GM10248 (cell line): ENCODE measurements around the gene TMEFF2.
"Not testable (repeated sequence)": the region's sequence is repeated elsewhere in the genome, so short reads cannot be mapped to it uniquely, and the experiment has no call there.

Experiments
- CTCF ChIA-PET: fragments of 300-600 bp; sonication (Branson Sonifier 250); formaldehyde crosslinking; extraction: SDS; loops from one replicate; lab custom pipeline; 2021; ENCODE audit warnings: antibody characterized with exemption; lab: Yijun Ruan, JAX
- POLR2A ChIA-PET: fragments of 350-650 bp; sonication (Branson Sonifier 250); formaldehyde crosslinking; extraction: SDS; loops from one replicate; lab custom pipeline; 2020; ENCODE audit warnings: antibody characterized with exemption; lab: Yijun Ruan, JAX
- DNase-seq: peaks from one replicate; pipeline ENCODE4 v3.0.0; 2012; ENCODE audit errors: extremely low spot score
- CTCF ChIP-seq: IDR thresholded peaks from 2 replicates; pipeline ENCODE4 v1.5.1; 2012; ENCODE audit warnings: mild to moderate bottlenecking, low read depth; ENCODE audit errors: extremely low read depth, missing control alignments, control extremely low read depth

The TMEFF2 gene

GRCh38 chr2:192119536-192119935, 75.2 kb downstream of the TMEFF2 start:
- no peak for TF ChIP-seq CTCF
- POLR2A ChIA-PET, result no interaction called here
- DNase-seq, result no peak
- CTCF ChIA-PET, result no interaction called here

GRCh38 chr2:192117705-192118104, 77.0 kb downstream of the TMEFF2 start:
- DNase-seq, result no peak
- no peak for TF ChIP-seq CTCF
- ChIA-PET CTCF (interaction anchor here (0.6 to 1.5 kb wide), 3 partner anchors 9 to 306 kb away, joined by 3 to 5 read pairs (median 4); no protein-coding TSS in a partner anchor), POLR2A (no interaction called here)

GRCh38 chr2:192111536-192111935, 83.2 kb downstream of the TMEFF2 start:
- DNase-seq, POLR2A ChIA-PET: not testable (repeated sequence)
- CTCF ChIA-PET, result interaction anchor here (0.8 kb wide), 1 partner anchor 16 kb away, joined by 3 read pairs; no protein-coding TSS in a partner anchor

DNA sequence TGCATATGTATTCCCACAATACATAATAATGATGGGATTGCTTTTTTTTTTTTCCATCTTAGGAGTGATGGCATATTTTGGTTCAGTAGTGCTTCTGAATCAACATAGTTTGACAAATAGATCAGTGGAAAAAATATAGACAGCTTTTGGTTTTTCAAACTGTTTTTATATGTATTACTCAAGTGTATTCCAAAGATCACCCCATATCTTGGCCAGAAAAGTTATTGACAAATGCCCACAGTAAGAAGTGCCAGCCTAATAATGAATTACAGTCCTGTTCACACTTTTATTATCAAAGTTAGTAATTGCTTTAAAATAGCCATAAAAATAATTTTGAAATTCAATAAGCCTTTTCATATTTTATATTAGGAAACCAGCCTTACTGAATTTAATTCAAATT, 95.0 kb downstream of the TMEFF2 start:
- CTCF ChIA-PET, result no interaction called here
- POLR2A ChIA-PET, result no interaction called here
- no peak for TF ChIP-seq CTCF
- DNase-seq, result no peak

DNA sequence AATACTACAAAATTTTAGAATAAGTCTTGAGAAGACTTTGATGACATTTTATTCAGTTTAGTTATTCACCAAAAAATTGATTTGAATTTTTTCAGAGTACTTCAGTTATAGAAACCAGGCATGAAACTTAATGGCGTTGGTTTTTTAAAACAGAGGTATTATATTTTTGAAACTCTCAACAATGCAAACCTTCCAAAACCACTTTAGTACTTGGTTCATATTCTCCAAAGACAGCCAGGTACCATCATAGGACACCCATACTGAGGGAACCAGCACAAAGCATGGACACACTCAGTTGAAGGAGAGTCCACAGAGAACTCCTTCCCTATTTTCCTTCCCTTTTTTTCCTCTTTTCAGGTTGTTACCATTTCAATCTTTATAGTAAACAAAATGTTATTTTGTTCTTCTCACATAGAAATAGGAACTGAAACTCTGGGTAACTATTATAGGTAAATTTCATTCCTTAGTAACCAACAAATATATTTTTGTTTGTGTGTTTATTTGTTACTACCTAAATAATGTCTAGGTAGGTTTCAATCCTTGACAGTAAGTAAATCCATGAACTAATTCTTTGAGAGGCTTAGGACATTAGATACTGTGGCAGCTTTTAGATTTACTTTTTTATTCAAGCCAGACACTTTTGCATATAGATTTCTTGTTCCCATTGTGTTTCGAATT, 95.8 kb downstream of the TMEFF2 start:
- CTCF ChIA-PET, result no interaction called here

GRCh38 chr2:192091476-192091875, 103.3 kb downstream of the TMEFF2 start:
- CTCF ChIA-PET, result no interaction called here
- DNase-seq, result no peak
- POLR2A ChIA-PET, result no interaction called here
- no peak for TF ChIP-seq CTCF

More for the DNA sequence above, 95.8 kb downstream of the TMEFF2 start:
- DNase-seq, result no peak
- POLR2A ChIA-PET, result no interaction called here
- TF ChIP-seq CTCF, result no peak

DNA sequence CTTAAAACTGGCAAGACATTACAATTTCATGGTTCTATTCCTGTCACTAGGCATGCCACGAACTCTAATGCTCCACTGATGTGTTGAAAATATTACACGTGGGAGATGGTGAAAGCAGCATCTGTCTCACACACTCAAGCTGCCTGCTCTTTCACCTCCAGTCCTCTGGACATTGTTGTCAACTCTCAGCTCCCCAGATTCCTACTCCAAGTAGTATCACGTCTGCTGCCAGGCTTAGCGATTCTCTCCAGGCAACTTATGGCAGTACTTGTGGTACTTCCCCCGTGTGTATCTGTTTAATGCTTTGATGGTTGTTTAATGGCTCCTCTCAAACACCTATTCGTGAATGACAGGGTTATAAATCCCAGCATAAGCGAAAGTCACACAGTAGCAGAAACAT, 103.8 kb downstream of the TMEFF2 start:
- POLR2A ChIA-PET, result no interaction called here

More for the DNA sequence above, 103.8 kb downstream of the TMEFF2 start:
- no peak for DNase-seq
- CTCF ChIA-PET, result no interaction called here
- TF ChIP-seq CTCF, result no peak
